HG03342 (cell line): Measurements from ENCODE around the gene TNP2.

Source experiments
- ATAC-seq: cut with Tn5 transposase; IDR thresholded peaks from one replicate; pipeline ENCODE4 v1.9.1; 2021; ENCODE audit warnings: mild to moderate bottlenecking, moderate library complexity; ENCODE audit not compliant: unreplicated experiment

Gene TNP2

DNA sequence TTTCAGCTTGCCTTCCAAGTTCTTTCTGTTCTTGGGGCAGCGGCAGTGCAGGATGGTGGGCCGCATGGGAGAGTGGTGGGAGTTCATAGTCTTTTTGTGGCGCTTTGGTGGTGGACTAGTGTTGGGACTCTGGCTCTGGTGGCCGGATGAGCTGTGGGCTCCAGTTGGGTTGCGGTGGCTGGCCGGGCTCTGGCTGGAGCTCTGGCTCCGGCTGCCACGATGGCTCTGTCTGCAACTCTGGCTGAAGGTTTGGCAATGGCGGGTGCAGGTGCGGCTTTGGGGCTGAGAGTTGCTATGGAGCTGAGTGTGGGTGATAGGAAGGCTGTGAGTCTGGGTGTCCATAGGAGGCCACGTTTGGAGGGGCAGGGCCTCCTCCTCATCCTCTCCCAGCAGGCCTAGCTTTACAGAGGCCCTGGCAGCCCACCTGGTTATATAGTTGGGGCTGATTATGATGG, at the start of gene TNP2:
Gene TNP2 (minus strand): TSS at position 405 of the 455 bp plus-strand sequence. CDS start 63 bp downstream, at position 342.
- no peak for ATAC-seq

DNA sequence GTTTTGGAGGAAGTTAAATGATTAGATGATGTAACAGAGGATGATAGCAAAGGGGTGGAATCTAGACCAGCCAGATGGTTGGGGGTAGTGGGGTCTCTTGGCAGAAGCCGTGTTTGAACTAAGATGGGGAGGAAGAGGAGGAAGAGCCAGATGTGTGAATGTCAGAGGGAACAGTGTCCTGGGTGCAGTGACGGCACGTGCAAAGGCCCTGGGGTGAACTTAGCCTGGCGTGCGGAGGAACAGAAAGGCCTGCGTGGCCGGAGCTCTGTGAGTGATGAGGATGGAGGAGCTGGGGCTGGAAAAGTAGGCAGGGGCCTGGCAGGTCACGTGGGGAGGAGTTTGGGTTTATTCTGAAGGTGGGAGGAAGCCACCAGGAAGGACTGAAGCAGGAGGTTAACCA, 49.7 kb upstream of the TNP2 start:
- no peak for ATAC-seq

DNA sequence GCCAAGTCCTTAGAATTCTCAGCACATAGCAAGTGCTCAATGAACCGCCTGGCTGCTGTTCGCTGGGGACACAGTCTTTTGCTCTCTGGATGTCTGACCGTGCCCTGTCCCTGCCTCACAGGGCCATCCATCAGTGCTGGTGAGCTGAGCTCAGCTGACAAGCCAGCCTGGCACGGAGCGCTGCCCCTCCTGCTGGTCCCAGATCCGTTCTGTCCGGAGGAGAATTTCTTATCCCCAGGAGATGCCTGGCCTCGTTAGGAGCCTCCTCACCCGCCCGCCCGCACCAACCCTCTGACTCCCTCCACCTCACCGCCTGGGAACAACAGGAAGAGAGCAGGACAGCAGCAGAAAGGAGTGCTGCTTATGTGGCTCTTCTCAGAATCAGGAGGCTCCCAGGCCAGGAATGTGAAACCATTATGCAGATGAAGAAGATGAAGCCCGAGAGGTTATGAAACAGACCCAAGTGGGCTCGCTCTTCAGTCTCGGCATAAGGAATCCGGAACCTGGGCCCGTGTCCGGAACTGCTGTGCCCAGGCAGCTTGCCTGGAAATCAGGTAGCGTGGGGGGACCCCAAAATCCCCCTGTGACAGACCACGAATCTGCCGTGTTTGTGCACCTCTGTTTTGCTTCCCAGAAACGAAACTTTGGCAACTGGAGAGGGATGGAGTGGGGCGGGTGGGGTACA, 47.3 kb upstream of the TNP2 start:
- no peak for ATAC-seq

- no peak for ATAC-seq
Observed at GRCh38 chr16:11315510-11315909, 46.4 kb upstream of the TNP2 start.

- no peak for ATAC-seq
Observed at GRCh38 chr16:11314309-11314894, 45.3 kb upstream of the TNP2 start.

DNA sequence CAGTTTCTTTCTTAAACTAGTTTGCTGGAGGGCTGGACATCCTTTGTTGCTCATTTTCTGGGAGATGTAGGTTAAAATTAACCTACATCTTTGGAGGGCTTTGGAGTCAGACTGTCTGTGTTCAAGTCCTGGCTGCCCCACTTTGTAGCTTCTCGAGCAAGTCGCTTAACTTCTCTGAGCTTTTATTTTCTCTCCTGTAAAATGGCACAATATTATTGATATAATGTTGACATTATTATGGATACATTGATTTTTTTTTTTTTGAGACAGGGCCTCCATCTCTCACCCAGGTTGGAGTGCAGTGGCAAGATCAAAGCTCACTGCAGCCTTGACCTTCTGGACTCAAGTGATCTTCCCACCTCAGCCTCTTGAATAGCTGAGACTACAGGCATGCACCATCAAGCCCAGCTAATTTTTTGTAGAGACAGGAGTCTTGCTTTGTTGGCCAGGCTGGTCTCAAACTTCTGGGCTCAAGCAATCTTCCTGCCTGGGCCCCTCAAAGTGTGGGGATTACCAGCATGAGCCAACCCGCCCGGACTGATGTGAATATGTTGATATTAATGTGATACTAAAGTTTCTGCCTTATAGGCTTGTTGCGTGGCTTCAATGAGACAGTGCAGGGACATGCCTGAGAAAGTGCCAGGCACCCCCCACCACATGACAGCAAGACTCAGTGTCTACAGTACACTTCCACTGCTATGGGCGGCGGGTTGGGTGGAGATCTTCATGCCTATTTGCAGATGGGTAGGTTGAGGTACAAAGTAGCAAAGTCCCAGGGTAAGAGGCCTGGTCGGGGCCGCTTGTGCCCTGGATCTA, 44.6 kb upstream of the TNP2 start:
- no peak for ATAC-seq

DNA sequence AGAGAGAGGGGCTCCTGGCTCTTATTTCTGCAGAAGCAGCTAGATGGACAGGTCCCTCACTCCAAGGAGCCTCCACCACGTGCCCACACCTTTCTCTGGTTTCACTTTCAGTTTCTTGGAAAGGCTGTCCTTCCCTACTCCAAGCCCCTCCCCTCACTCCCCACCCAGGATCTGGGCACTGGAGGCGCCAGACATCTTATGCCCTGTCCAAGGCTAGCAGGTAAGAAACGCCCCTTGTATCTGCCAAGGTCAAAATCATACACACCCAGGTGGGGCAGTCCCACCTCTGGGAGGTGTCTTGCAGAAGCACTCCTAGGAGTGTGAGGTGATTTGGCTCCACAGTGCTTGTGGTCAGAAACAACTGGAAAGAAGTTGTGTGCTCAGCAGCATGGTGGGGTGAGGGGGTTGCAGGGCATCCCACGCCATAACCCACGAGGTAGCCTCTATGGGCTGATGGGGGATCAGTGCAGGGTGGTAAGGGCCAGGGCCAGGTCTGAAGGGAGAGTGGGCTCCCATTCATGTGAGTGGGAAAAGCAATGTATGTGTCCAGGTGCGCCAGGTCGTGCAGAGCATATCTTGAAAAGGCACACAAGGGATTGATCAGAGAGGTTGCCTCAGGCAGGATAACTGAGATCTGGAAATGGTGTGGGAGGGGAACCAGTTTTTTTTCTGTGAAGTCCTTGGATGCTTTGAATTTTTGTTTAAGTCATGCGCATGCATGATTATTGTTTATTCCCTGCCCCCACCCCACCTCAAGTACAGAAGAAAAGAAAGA, 43.8 kb upstream of the TNP2 start:
- no peak for ATAC-seq

- ATAC-seq: no peak
Observed at GRCh38 chr16:11310997-11311561, 42.0 kb upstream of the TNP2 start.

- no peak for ATAC-seq
Observed at GRCh38 chr16:11310634-11310977, 41.5 kb upstream of the TNP2 start.

- peak; percentile 41 for ATAC-seq
Observed at GRCh38 chr16:11309895-11310633, 40.9 kb upstream of the TNP2 start.

DNA sequence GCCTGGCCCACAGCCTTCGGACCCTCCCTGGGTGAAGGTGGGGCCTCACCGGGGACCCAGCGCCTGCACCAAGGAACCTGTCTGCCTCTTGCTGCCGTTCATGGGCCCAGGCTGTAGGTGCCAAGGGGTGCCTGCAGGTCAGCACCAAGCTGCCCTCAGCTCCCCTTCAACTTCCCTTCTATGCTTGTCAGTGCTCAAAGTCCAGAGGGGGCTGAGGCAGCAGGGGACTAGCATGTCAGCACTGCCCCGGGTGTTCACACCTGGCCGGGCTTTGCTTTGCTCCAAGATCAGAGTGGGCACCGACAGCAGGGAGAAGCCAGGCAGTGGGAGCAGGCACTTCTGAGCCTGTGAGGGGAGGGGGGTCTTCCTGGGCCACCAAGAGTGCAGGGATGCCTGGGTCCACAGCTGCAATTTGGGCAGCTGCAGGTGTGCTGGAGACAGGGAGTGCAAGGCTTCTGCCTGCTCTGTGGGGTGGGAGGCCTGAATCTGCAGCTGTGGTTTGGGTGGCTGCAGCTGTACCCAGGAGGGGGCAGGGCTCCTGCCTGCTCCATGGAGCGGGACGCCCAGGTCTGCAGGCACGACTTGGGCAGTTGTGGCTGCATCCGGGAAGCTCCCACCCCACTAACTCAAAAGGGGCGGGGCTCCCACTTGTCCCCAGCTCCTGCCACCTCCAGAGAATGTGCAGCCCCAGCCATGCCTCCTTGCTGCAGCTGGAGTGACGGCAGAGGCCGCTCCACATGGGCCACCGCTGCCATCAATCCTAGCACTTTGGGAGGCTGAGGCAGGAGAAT, 39.6 kb upstream of the TNP2 start:
- no peak for ATAC-seq

DNA sequence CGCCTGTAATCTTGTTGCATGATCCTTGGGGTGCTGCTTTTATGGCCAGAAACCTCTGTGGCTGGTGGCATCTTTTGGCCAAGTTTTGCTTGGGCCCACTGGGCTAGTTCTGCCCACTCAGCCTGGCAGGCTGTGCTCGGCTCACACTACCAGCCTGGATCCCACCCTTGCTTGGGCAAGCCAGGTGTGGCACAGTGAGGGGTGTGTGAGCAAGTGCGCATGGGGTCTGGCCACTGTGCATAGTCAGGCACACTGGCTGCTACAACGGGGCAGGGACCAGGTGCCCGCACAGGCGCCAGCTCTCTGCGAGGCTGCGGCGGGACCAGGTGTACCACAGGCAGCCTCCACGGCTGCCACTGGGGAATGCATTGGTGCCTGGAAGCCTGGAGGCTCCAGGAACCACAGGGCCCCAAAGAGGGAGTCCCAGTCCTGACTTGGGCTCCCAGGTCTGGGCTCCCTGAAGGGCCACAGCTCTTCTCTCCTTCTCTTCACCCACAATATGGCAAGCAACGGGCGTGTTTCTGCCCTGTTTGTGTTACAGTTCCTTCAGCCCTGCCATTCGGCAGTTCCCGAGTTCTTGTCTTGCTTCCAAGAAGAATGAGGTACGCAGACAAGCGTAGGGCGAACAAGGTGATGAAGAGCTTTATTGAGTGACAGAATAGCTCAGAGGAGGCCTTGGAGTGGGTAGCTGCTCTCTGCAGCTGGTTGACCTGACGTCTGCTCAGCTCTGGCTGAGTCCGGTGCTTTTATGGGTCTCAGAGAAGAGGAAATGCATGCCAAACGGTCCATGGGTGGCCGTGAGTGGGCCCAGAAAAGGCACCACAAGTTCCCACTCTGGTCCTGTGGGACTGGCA, 38.7 kb upstream of the TNP2 start:
- no peak for ATAC-seq

DNA sequence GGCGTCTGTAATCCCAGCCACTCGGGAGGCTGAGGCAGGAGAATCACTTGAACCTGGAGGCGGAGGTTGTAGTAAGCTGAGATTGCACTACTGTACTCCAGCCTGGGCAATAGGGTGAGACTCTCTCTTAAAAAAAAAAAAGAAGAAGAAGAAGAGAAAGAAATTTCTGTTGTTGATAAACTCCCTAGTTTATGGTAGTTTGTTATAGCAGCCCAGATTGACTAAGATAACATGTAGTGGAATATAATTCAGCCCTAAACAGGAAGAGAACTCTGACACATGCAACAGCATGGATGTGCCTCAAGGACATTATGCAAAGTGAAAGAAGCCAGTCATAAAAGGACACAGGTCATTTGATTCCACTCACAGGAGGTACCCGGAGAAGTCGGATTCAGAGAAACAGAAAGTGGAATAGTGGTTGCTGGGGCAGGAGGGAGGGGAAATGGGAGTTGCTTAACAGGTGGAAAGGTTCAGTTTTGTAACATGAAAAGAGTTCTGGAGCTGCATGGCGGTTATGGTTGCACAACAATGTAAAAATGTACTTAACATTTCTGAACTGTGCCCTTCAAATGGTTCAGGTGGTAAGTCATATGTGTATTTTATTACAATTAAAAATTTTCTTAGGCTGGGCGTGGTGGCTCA, 38.0 kb upstream of the TNP2 start:
- no peak for ATAC-seq

DNA sequence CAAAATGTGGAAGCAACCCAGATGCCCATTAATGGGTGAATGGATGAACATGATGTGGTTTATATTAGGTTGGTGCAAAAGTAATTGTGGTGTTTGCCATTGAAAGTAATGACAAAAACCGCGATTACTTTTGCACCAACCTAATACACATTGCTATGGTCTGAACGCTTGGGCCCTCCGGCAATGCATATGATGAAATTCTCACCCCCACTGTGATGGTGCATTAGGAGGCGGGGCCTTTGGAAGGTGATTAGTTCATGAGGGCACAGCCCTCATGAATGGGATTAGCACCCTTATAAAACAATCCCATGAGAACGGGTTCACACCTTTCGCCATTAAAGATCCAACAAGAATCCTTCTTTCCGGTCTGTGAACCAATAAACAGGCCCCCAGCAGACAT, 37.3 kb upstream of the TNP2 start:
- no peak for ATAC-seq

DNA sequence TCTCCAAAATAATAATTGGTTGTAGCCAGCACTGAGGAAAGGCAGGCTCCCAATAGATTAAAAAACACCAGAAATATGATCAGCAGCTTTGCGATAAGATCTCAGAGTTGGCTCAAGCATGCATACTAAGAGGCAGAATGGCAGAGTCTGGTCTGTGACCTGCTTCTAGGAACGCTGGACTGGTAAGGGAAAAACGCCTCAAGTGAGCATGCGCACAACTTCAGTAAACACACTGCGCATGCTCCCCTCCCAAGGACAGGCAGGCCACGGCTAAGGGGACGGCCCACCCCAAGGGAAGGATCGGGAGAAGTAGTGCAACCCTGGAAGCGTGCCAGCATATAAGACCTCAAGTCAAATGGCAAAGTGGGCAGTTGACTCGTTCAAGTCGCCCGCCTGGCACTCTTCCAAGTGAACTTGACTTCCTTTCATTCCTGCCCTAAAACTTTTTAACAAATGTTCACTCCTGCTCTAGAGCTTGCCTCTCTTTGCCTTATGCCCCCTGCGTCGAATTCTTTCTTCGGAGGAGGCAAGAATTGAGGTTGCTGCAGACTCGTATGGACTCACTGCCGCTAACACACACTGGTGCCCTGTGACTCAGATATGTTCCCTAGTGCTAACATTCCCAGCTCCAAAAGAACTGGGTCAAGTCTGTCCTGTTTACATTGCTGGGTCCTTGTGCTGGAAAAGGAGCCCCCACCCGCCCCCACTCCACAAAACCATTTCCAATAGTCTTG, 34.4 kb upstream of the TNP2 start:
- ATAC-seq: no peak

GRCh38 chr16:11302977-11303376, 33.9 kb upstream of the TNP2 start:
- ATAC-seq: no peak
